CD4-positive, alpha-beta memory T cell (primary cell): ENCODE data around the gene RIOX2. TPM values are rescaled to one million over a fixed set of nuclear protein-coding genes. Genes with fewer than 3 reads are reported as not detected.

Experiments
- CTCF ChIA-PET: fragments of 350-600 bp; sonication (Branson Sonifier 250); formaldehyde crosslinking; loops from one replicate; lab custom pipeline; 2021; ENCODE audit warnings: inconsistent platforms; ENCODE audit not compliant: partially characterized antibody; lab: Charles Lee
- POLR2A ChIA-PET: fragments of 350-600 bp; sonication (Branson Sonifier 250); formaldehyde crosslinking; loops from one replicate; lab custom pipeline; 2021; ENCODE audit not compliant: partially characterized antibody; lab: Charles Lee
- DNase-seq, 5 donors: peaks; one replicate each; pipeline versions ENCODE4 v3.0.0 to v3.0.0-alpha.2; 2020 to 2022; ENCODE audit warnings: mixed read lengths in 1 of 5
- H3K27ac ChIP-seq: one replicate; pipeline ENCODE4 v1.7.0; 2013; ENCODE audit warnings: low read depth, low read length
- H3K27me3 ChIP-seq: 2 replicates; pipeline ENCODE4 v1.7.0; 2013; ENCODE audit warnings: mild to moderate bottlenecking, low read length, moderate library complexity; ENCODE audit not compliant: insufficient read depth
- H3K36me3 ChIP-seq: 2 replicates; pipeline ENCODE4 v1.7.0; 2013; ENCODE audit warnings: mild to moderate bottlenecking, low read length, moderate library complexity; ENCODE audit not compliant: insufficient read depth
- H3K4me1 ChIP-seq: 2 replicates; pipeline ENCODE4 v1.7.0; 2013; ENCODE audit warnings: mild to moderate bottlenecking, low read length, moderate library complexity; ENCODE audit not compliant: insufficient read depth
- H3K4me3 ChIP-seq, 2 donors: one replicate each; pipeline ENCODE4 v1.7.0; 2013; ENCODE audit warnings: low read length in 2 of 2, mild to moderate bottlenecking in 1 of 2
- H3K9me3 ChIP-seq, 2 donors: one replicate each; pipeline ENCODE4 v1.7.0; 2013; ENCODE audit warnings: low read length in 2 of 2, control low read depth in 1 of 2; ENCODE audit not compliant: control insufficient read depth in 1 of 2
- H3K27ac Mint-ChIP-seq, 7 donors: one replicate each; pipeline ENCODE4 v1.8.0; 2020 to 2021; ENCODE audit warnings: mixed read lengths in 7 of 7, mild to moderate bottlenecking in 6 of 7, inconsistent platforms in 3 of 7, moderate library complexity in 3 of 7
- H3K27me3 Mint-ChIP-seq, 2 donors: one replicate each; pipeline ENCODE4 v1.8.0; 2020 to 2021; ENCODE audit warnings: mixed read lengths in 2 of 2
- H3K36me3 Mint-ChIP-seq, 2 donors: one replicate each; pipeline ENCODE4 v1.8.0; 2020 to 2021; ENCODE audit warnings: mixed read lengths in 2 of 2, inconsistent platforms in 1 of 2, mild to moderate bottlenecking in 1 of 2
- H3K4me1 Mint-ChIP-seq, 4 donors: one replicate each; pipeline ENCODE4 v1.8.0; 2020 to 2021; ENCODE audit warnings: mixed read lengths in 4 of 4, mild to moderate bottlenecking in 1 of 4
- H3K4me3 Mint-ChIP-seq, 8 donors: one replicate each; pipeline ENCODE4 v1.8.0; 2020 to 2021; ENCODE audit warnings: mixed read lengths in 8 of 8, mild to moderate bottlenecking in 7 of 8, moderate library complexity in 6 of 8, inconsistent platforms in 3 of 8
- H3K9me3 Mint-ChIP-seq, 8 donors: one replicate each; pipeline ENCODE4 v1.8.0; 2020 to 2021; ENCODE audit warnings: mixed read lengths in 8 of 8, mild to moderate bottlenecking in 5 of 8, inconsistent platforms in 3 of 8, moderate library complexity in 1 of 8
- intact Hi-C: fragments of 100-400 bp; cut with micrococcal nuclease; formaldehyde crosslinking; loops from one replicate; pipeline ENCODE4 v1.15.1; 2023
- polyA plus RNA-seq, 2 donors: library from polyadenylated mRNA; unstranded; fragments of 300-500 nt; fragmentation: Illumina TruSeq; gene quantifications; one replicate each; pipeline ENCODE4 v1.2.3, GENCODE V29; 2021
- total RNA-seq, 2 experiments: library from RNA; stranded (reverse); gene quantifications; one replicate each; pipeline ENCODE4 v1.2.3, GENCODE V29; 2021

Gene RIOX2
- total and polyA plus RNA-seq, 4 experiments from 2014 or later: 32.2 to 43.0 (median 37.3) TPM

GRCh38 chr3:97974996-97975395 lies 2.8 kb upstream of the RIOX2 start:
- peak overlapping the region in 3 of 8 donors; percentile 47 to 57 (median 51) for H3K4me3 Mint-ChIP-seq

GRCh38 chr3:97972976-97973375 lies 745 bp upstream of the RIOX2 start:
- ChIA-PET CTCF (no interaction called here), POLR2A (no interaction called here)
- Mint-ChIP-seq H3K36me3 (no peaks in the 10 kb centered on the region), H3K27me3 (no peaks in the 10 kb centered on the region), H3K9me3 (no peaks in the 10 kb centered on the region), H3K27ac (peak overlapping the region; percentile 52 to 91 (median 75)), H3K4me3 (peak overlapping the region; percentile 59 to 82 (median 74)), H3K4me1 (peaks cover 34 to 60% (median 47%) of the 10 kb centered on the region in 4 donors)
- H3K27ac ChIP-seq: peak overlapping the region; percentile 41
- no peaks in the 10 kb centered on the region for H3K9me3 ChIP-seq
- H3K27me3 ChIP-seq: no peaks in the 10 kb centered on the region
- DNase-seq: no peak
- H3K4me1 ChIP-seq: peaks cover 43% of the 10 kb centered on the region
- intact Hi-C loops: loop anchor here (1.0 to 5.0 kb wide), 3 partner anchors 50 to 619 kb away; partner anchors contain the start of gene CPOX
- H3K36me3 ChIP-seq: no peaks in the 10 kb centered on the region
- H3K4me3 ChIP-seq: no peak overlapping the region

More at GRCh38 chr3:97974996-97975395, 2.8 kb upstream of the RIOX2 start:
- no peak overlapping the region for H3K4me3 ChIP-seq
- peaks cover 23% of the 10 kb centered on the region for H3K4me1 ChIP-seq
- Mint-ChIP-seq H3K4me1 (peaks cover 21 to 39% (median 29%) of the 10 kb centered on the region in 4 donors), H3K36me3 (no peaks in the 10 kb centered on the region), H3K27me3 (no peaks in the 10 kb centered on the region), H3K27ac (peak overlapping the region in 2 of 7 donors; percentile 2 to 5), H3K9me3 (no peaks in the 10 kb centered on the region)
- no peaks in the 10 kb centered on the region for H3K36me3 ChIP-seq
- POLR2A ChIA-PET: no interaction called here
- intact Hi-C loops: loop anchor here (5.0 kb wide), 1 partner anchor 617 kb away; the partner anchor contains the start of gene CPOX
- no peak for DNase-seq
- CTCF ChIA-PET: no interaction called here
- no peaks in the 10 kb centered on the region for H3K27me3 ChIP-seq
- no peaks in the 10 kb centered on the region for H3K9me3 ChIP-seq
- no peak overlapping the region for H3K27ac ChIP-seq

GRCh38 chr3:97970956-97971620 lies 1.1 kb downstream of the RIOX2 start:
- Histone ChIP-seq H3K27ac (peak overlapping the region; percentile 41), H3K4me1 (peaks cover 52% of the 10 kb centered on the region), H3K9me3 (no peaks in the 10 kb centered on the region), H3K27me3 (no peaks in the 10 kb centered on the region), H3K36me3 (peaks cover under 1% of the 10 kb centered on the region), H3K4me3 (peak overlapping the region in 1 of 2 donors; percentile 54)
- Mint-ChIP-seq H3K36me3 (peaks cover 15 to 16% of the 10 kb centered on the region in 2 donors), H3K27me3 (no peaks in the 10 kb centered on the region), H3K9me3 (no peaks in the 10 kb centered on the region), H3K4me3 (peak overlapping the region; percentile 88 to 96 (median 94)), H3K4me1 (peaks cover 42 to 78% (median 60%) of the 10 kb centered on the region in 4 donors), H3K27ac (peak overlapping the region; percentile 91 to 96 (median 95))
- DNase-seq: no peak
- ChIA-PET POLR2A (interaction anchor here (0.6 to 1.5 kb wide), 5 partner anchors 20 to 207 kb away, joined by 3 to 12 read pairs (median 4); partner anchors contain the start of genes ARL6 and CRYBG3), CTCF (interaction anchor here (0.7 to 2.0 kb wide), 12 partner anchors 17 to 206 kb away, joined by 3 to 12 read pairs (median 3); partner anchors contain the start of genes ARL6 and CRYBG3)
- intact Hi-C loops: loop anchor here (1.0 to 5.0 kb wide), 3 partner anchors 60 to 621 kb away; partner anchors contain the start of gene CPOX

GRCh38 chr3:97970156-97970555 lies 2.1 kb downstream of the RIOX2 start:
- intact Hi-C loops: loop anchor here (5.0 kb wide), 1 partner anchor 622 kb away; the partner anchor contains the start of gene CPOX
- H3K4me1 Mint-ChIP-seq: peaks cover 45 to 85% (median 66%) of the 10 kb centered on the region in 4 donors
- CTCF ChIA-PET: interaction anchor here (0.7 to 2.0 kb wide), 4 partner anchors 15 to 148 kb away, joined by 3 to 12 read pairs (median 4); partner anchors contain the start of gene CRYBG3
- H3K9me3 Mint-ChIP-seq: no peaks in the 10 kb centered on the region
- H3K27me3 ChIP-seq: no peaks in the 10 kb centered on the region
- H3K36me3 Mint-ChIP-seq: peaks cover 22 to 23% of the 10 kb centered on the region in 2 donors
- POLR2A ChIA-PET: no interaction called here
- no peak overlapping the region for H3K4me3 ChIP-seq
- peaks cover 52% of the 10 kb centered on the region for H3K4me1 ChIP-seq
- H3K27ac Mint-ChIP-seq: peak overlapping the region in 5 of 7 donors; percentile 11 to 53 (median 24)
- H3K36me3 ChIP-seq: peaks cover 8% of the 10 kb centered on the region
- no peak overlapping the region for H3K27ac ChIP-seq
- no peak for DNase-seq
- H3K4me3 Mint-ChIP-seq: peak overlapping the region in 7 of 8 donors; percentile 65 to 96 (median 94)
- H3K9me3 ChIP-seq: no peaks in the 10 kb centered on the region
- no peaks in the 10 kb centered on the region for H3K27me3 Mint-ChIP-seq

- H3K27ac Mint-ChIP-seq: peak overlapping the region in 1 of 7 donors; percentile 14
- DNase-seq: no peak
- peaks cover 8% of the 10 kb centered on the region for H3K36me3 ChIP-seq
- POLR2A ChIA-PET: no interaction called here
- H3K4me1 Mint-ChIP-seq: peaks cover 48 to 85% (median 70%) of the 10 kb centered on the region in 4 donors
- no peak overlapping the region for H3K27ac ChIP-seq
- intact Hi-C loops: no loop called here
- H3K4me1 ChIP-seq: peaks cover 52% of the 10 kb centered on the region
- no peaks in the 10 kb centered on the region for H3K9me3 Mint-ChIP-seq
- no peak overlapping the region for H3K4me3 ChIP-seq
- H3K4me3 Mint-ChIP-seq: peak overlapping the region in 2 of 8 donors; percentile 6 to 8
- no peaks in the 10 kb centered on the region for H3K9me3 ChIP-seq
- CTCF ChIA-PET: interaction anchor here (3.0 kb wide), 1 partner anchor 147 kb away, joined by 11 read pairs; the partner anchor contains the start of gene CRYBG3
- no peaks in the 10 kb centered on the region for H3K27me3 ChIP-seq
- H3K36me3 Mint-ChIP-seq: peaks cover 24 to 28% of the 10 kb centered on the region in 2 donors
- no peaks in the 10 kb centered on the region for H3K27me3 Mint-ChIP-seq
Measured at GRCh38 chr3:97969541-97969940, 2.7 kb downstream of the RIOX2 start.

- Histone ChIP-seq H3K4me3 (no peak overlapping the region), H3K4me1 (peaks cover 60% of the 10 kb centered on the region), H3K27ac (no peak overlapping the region), H3K27me3 (no peaks in the 10 kb centered on the region), H3K9me3 (no peaks in the 10 kb centered on the region), H3K36me3 (peaks cover 12% of the 10 kb centered on the region)
- intact Hi-C loops: no loop called here
- DNase-seq: no peak
- no peaks in the 10 kb centered on the region for H3K9me3 Mint-ChIP-seq
- H3K4me3 Mint-ChIP-seq: peak overlapping the region in 3 of 8 donors; percentile 30 to 39 (median 35)
- H3K27me3 Mint-ChIP-seq: no peaks in the 10 kb centered on the region
- peak overlapping the region in 2 of 7 donors; percentile 20 to 57 for H3K27ac Mint-ChIP-seq
- H3K4me1 Mint-ChIP-seq: peaks cover 56 to 90% (median 75%) of the 10 kb centered on the region in 4 donors
- H3K36me3 Mint-ChIP-seq: peaks cover 34 to 36% of the 10 kb centered on the region in 2 donors
- ChIA-PET POLR2A (no interaction called here), CTCF (interaction anchor here (0.9 to 3.0 kb wide), 4 partner anchors 25 to 176 kb away, joined by 3 to 11 read pairs (median 4); partner anchors contain the start of gene CRYBG3)
Measured at GRCh38 chr3:97968376-97968775, 3.9 kb downstream of the RIOX2 start.

- ChIA-PET POLR2A (interaction anchor here (1.6 kb wide), 1 partner anchor 54 kb away, joined by 3 read pairs; no protein-coding TSS in a partner anchor), CTCF (interaction anchor here (1.2 to 3.0 kb wide), 4 partner anchors 25 to 176 kb away, joined by 3 to 11 read pairs (median 4); partner anchors contain the start of gene CRYBG3)
- no peak overlapping the region for H3K4me3 ChIP-seq
- intact Hi-C loops: no loop called here
- no peak for DNase-seq
- Mint-ChIP-seq H3K9me3 (no peaks in the 10 kb centered on the region), H3K4me1 (peaks cover 56 to 90% (median 73%) of the 10 kb centered on the region in 4 donors), H3K4me3 (peak overlapping the region in 1 of 8 donors; percentile 39), H3K36me3 (peaks cover 35 to 37% of the 10 kb centered on the region in 2 donors), H3K27me3 (no peaks in the 10 kb centered on the region), H3K27ac (no peak overlapping the region)
- peaks cover 12% of the 10 kb centered on the region for H3K36me3 ChIP-seq
- H3K27me3 ChIP-seq: no peaks in the 10 kb centered on the region
- H3K27ac ChIP-seq: no peak overlapping the region
- H3K4me1 ChIP-seq: peaks cover 62% of the 10 kb centered on the region
- H3K9me3 ChIP-seq: no peaks in the 10 kb centered on the region
Measured at GRCh38 chr3:97967966-97968365, 4.3 kb downstream of the RIOX2 start.
